ENCODE results near the gene MLF1. TPM values are rescaled to one million over a fixed set of nuclear protein-coding genes. Genes with fewer than 3 reads are reported as not detected.
A peak's percentile ranks its signal among the peaks of the same experiment; 100 is the strongest.

MLF1 gene
- 10 to 100 TPM in 1 of 3 donors, 1 to 10 TPM in 2; 8.8 to 10.2 (median 9.6) TPM for total RNA-seq

- Histone ChIP-seq H3K27ac (peak within 1 kb of the TSS; percentile 81 to 88), H3K36me3 (no peaks in the 10 kb centered on the region), H3K4me1 (no peaks in the 10 kb centered on the region), H3K9me3 (no peaks in the 10 kb centered on the region), H3K4me3 (peak within 1 kb of the TSS; percentile 43 to 77 (median 67)), H3K27me3 (no peaks in the 10 kb centered on the region)
- intact Hi-C loops (cut with DNase I; ENCODE audit: low total_unique reads): no loop called here
- peak; percentile 96 to 98 for DNase-seq (ENCODE audit: low spot score in 2 of 2)
- TF ChIP-seq CTCF (IDR thresholded peaks at IDR 0.05): peak in 1 of 3 donors; percentile 8
- TF ChIP-seq POLR2AphosphoS5 (IDR thresholded peaks at IDR 0.05): peak; percentile 93 to 98 (median 96)
- TF ChIP-seq POLR2A (IDR thresholded peaks at IDR 0.05): peak; percentile 83
Observed at GRCh38 chr3:158570999-158571702, at the start of gene MLF1. TSS of gene MLF1 (plus strand) at chr3:158571194. CDS start at chr3:158571301, 107 bp downstream.

- no peak overlapping the region for H3K4me3 ChIP-seq
- intact Hi-C loops (cut with DNase I; ENCODE audit: low total_unique reads): no loop called here
- TF ChIP-seq POLR2AphosphoS5 (IDR thresholded peaks at IDR 0.05) (no peak), CTCF (IDR thresholded peaks at IDR 0.05) (no peak), POLR2A (IDR thresholded peaks at IDR 0.05) (no peak)
- no peaks in the 10 kb centered on the region for H3K36me3 ChIP-seq
- no peak for DNase-seq (ENCODE audit: low spot score in 2 of 2)
- no peaks in the 10 kb centered on the region for H3K27me3 ChIP-seq
- no peak overlapping the region for H3K27ac ChIP-seq
- no peaks in the 10 kb centered on the region for H3K4me1 ChIP-seq
- no peaks in the 10 kb centered on the region for H3K9me3 ChIP-seq
Observed at GRCh38 chr3:158522221-158523136, 48.5 kb upstream of the MLF1 start.

- TF ChIP-seq POLR2AphosphoS5 (IDR thresholded peaks at IDR 0.05) (no peak), CTCF (IDR thresholded peaks at IDR 0.05) (no peak), POLR2A (IDR thresholded peaks at IDR 0.05) (no peak)
- no peaks in the 10 kb centered on the region for H3K36me3 ChIP-seq
Observed at GRCh38 chr3:158528076-158528674, 42.8 kb upstream of the MLF1 start.

GRCh38 chr3:158531334-158531733, 39.7 kb upstream of the MLF1 start:
- intact Hi-C loops (cut with DNase I; ENCODE audit: low total_unique reads): no loop called here
- TF ChIP-seq POLR2A (IDR thresholded peaks at IDR 0.05): no peak
- no peak for TF ChIP-seq CTCF (IDR thresholded peaks at IDR 0.05)
- TF ChIP-seq POLR2AphosphoS5 (IDR thresholded peaks at IDR 0.05): no peak
- no peak for DNase-seq (ENCODE audit: low spot score in 2 of 2)
- Histone ChIP-seq H3K4me1 (no peaks in the 10 kb centered on the region), H3K27ac (no peak overlapping the region), H3K9me3 (no peaks in the 10 kb centered on the region), H3K27me3 (no peaks in the 10 kb centered on the region), H3K36me3 (no peaks in the 10 kb centered on the region), H3K4me3 (no peak overlapping the region)

More at GRCh38 chr3:158528076-158528674, 42.8 kb upstream of the MLF1 start:
- H3K27me3 ChIP-seq: no peaks in the 10 kb centered on the region
- H3K4me1 ChIP-seq: no peaks in the 10 kb centered on the region
- intact Hi-C loops (cut with DNase I; ENCODE audit: low total_unique reads): no loop called here
- no peak overlapping the region for H3K27ac ChIP-seq
- no peaks in the 10 kb centered on the region for H3K9me3 ChIP-seq
- no peak overlapping the region for H3K4me3 ChIP-seq
- no peak for DNase-seq (ENCODE audit: low spot score in 2 of 2)
